K562 (cell line): ENCODE results near the gene ALKBH8. TPM values are rescaled to one million over a fixed set of nuclear protein-coding genes. Genes with fewer than 3 reads are reported as not detected.

Experiments
- CCNT2 ChIP-seq: IDR thresholded peaks from 2 replicates; pipeline ENCODE4 v1.6.1; 2011; ENCODE audit warnings: borderline replicate concordance, low read depth, mild to moderate bottlenecking, moderate library complexity, mixed read lengths, low read length; ENCODE audit not compliant: insufficient read length; ENCODE audit errors: extremely low read depth
- HES1 ChIP-seq: fragments of 450-650 bp; IDR thresholded peaks from 2 replicates; pipeline ENCODE4 v1.6.1; 2016; ENCODE audit warnings: low read depth, mild to moderate bottlenecking, moderate library complexity
- HMG20A ChIP-seq: fragments of 450-650 bp; formaldehyde crosslinking; conservative IDR thresholded peaks from 2 replicates; pipeline ENCODE4 v1.4.0; 2020; ENCODE audit warnings: mild to moderate bottlenecking, mixed read lengths
- IRF2 ChIP-seq: sonication (generic); formaldehyde crosslinking; IDR thresholded peaks from 2 replicates; pipeline ENCODE4 v1.8.1; 2022; ENCODE audit warnings: mild to moderate bottlenecking, missing genetic modification reagents
- NFATC3 ChIP-seq: fragments of 450-650 bp; IDR thresholded peaks from 2 replicates; pipeline ENCODE4 v1.6.1; 2017; ENCODE audit warnings: mild to moderate bottlenecking
- REST ChIP-seq, 2 experiments: fragments of 450-650 bp; formaldehyde crosslinking in 1 of 2; IDR thresholded peaks; 2 replicates each; pipeline versions ENCODE4 v1.4.0 to v1.6.1; 2014 to 2020; ENCODE audit warnings: mild to moderate bottlenecking in 2 of 2, borderline replicate concordance in 1 of 2, low read depth in 1 of 2
- YBX1 ChIP-seq: fragments of 450-650 bp; IDR thresholded peaks from 2 replicates; pipeline ENCODE4 v1.7.1; 2016; ENCODE audit warnings: mild to moderate bottlenecking
- ZBTB26 ChIP-seq: fragments of 450-650 bp; formaldehyde crosslinking; IDR thresholded peaks from 2 replicates; pipeline ENCODE4 v1.4.0; 2022; ENCODE audit warnings: missing genetic modification characterization
- ZBTB49 ChIP-seq: sonication (generic); formaldehyde crosslinking; IDR thresholded peaks from 2 replicates; pipeline ENCODE4 v1.8.0; 2022; ENCODE audit warnings: missing genetic modification reagents, mild to moderate bottlenecking, borderline replicate concordance
- ZBTB7A ChIP-seq: IDR thresholded peaks from 2 replicates; pipeline ENCODE4 v1.6.1; 2011; ENCODE audit warnings: low read depth, mild to moderate bottlenecking, low read length, moderate library complexity, borderline replicate concordance; ENCODE audit not compliant: control insufficient read depth
- ZNF436 ChIP-seq: fragments of 250-450, 450-650 bp; sonication (Bioruptor Pico); formaldehyde crosslinking; IDR thresholded peaks from 2 replicates; pipeline ENCODE4 v1.7.0; 2020; ENCODE audit warnings: mild to moderate bottlenecking
- ZNF584 ChIP-seq: fragments of 200-800 bp; sonication (Bioruptor generic); IDR thresholded peaks from 2 replicates; pipeline ENCODE4 v1.6.1; 2016; ENCODE audit warnings: low read depth, mild to moderate bottlenecking, missing genetic modification characterization, missing compliant biosample characterization
- ZSCAN32 ChIP-seq: fragments of 450-650 bp; formaldehyde crosslinking; IDR thresholded peaks from 2 replicates; pipeline ENCODE4 v1.4.0; 2020; ENCODE audit warnings: mild to moderate bottlenecking, moderate library complexity
- polyA plus RNA-seq, 8 experiments: library from polyadenylated mRNA; depleted of rRNA in 4 of 8; stranded (reverse) in 5 of 8; unstranded in 3 of 8; fragments of >200 nt; fragmentation: Nextera tagmentation in 2 of 8; fragmentation: Illumina TruSeq in 1 of 8; extraction: Ambion mirVana in 2 of 8; extraction: Trizol in 1 of 8; gene quantifications; 2 replicates each; pipeline versions ENCODE4 v1.2.1 to v1.2.3, GENCODE V29; 2011 to 2014; ENCODE audit warnings: inconsistent platforms in 1 of 8, missing spikeins in 1 of 8
- total RNA-seq, 7 experiments: library from RNA; depleted of rRNA in 6 of 7; stranded (reverse); fragments of >200 nt in 6 of 7; fragmentation: Illumina TruSeq in 2 of 7; extraction: Trizol in 2 of 7; gene quantifications; 2 replicates each; pipeline versions ENCODE4 v1.2.1 to v1.2.3, GENCODE V29; 2011 to 2021; ENCODE audit warnings: low replicate concordance in 1 of 7

The ALKBH8 gene
- total and polyA plus RNA-seq, 9 of the 15 experiments (the other 6 are each of a cell fraction or from before 2014, with no cell fraction given), result 4.3 to 14.4 (median 9.1) TPM

GRCh38 chr11:107590460-107591377 is 25.2 kb upstream of the ALKBH8 start, which contains the start of gene ELMOD1 (continued):
- peak; percentile 34; the same call in 1 of the 2 replicates for TF ChIP-seq REST (IDR thresholded peaks at IDR 0.05; ENCODE audit: borderline replicate concordance)
- no peak for TF ChIP-seq REST (CRISPR knock-in tag; IDR thresholded peaks at IDR 0.05; ENCODE audit: low read depth)
- no peak for TF ChIP-seq ZNF584 (CRISPR knock-in tag)
- no peak for TF ChIP-seq YBX1
- TF ChIP-seq ZNF436 (CRISPR knock-in tag), result no peak
- TF ChIP-seq ZBTB49, result no peak
- no peak for TF ChIP-seq IRF2 (CRISPR knock-in tag)
- no peak for TF ChIP-seq ZBTB26 (CRISPR knock-in tag)
- no peak for TF ChIP-seq ZSCAN32 (CRISPR knock-in tag)
- TF ChIP-seq NFATC3, result no peak
- no peak for TF ChIP-seq HMG20A (CRISPR knock-in tag)
- peak; percentile 77 for TF ChIP-seq HES1
- peak; percentile 19 for TF ChIP-seq CCNT2
- TF ChIP-seq ZBTB7A, result no peak
